MCF 10A (cell line): ENCODE results near the gene NLRC5. TPM values are rescaled to one million over a fixed set of nuclear protein-coding genes. Genes with fewer than 3 reads are reported as not detected.

Experiments
- BruUV-seq: library from RNA; stranded (reverse); fragments of 400-500 nt; replicated peaks from 2 replicates; lab custom pipeline; 2021; lab: Mats Ljungman, UMichigan
- CTCF ChIA-PET: fragments of 300-600 bp; sonication (Branson Sonifier 250); formaldehyde crosslinking; extraction: SDS; loops from one replicate; lab custom pipeline; 2021; ENCODE audit warnings: antibody characterized with exemption, inconsistent platforms; lab: Yijun Ruan, JAX
- POLR2A ChIA-PET: fragments of 300-600, 350-650 bp; sonication (Branson Sonifier 250); formaldehyde crosslinking; extraction: SDS; loops from one replicate; lab custom pipeline; 2020; ENCODE audit warnings: antibody characterized with exemption, inconsistent platforms; lab: Yijun Ruan, JAX
- DNase-seq: peaks from one replicate; pipeline ENCODE4 v3.0.0-alpha.2; 2018; ENCODE audit not compliant: unreplicated experiment
- H3K27ac Mint-ChIP-seq: one replicate; pipeline ENCODE4 v1.8.0; 2022; ENCODE audit warnings: mild to moderate bottlenecking, low read depth, mixed read lengths; ENCODE audit not compliant: unreplicated experiment
- H3K27me3 Mint-ChIP-seq: one replicate; pipeline ENCODE4 v1.8.0; 2022; ENCODE audit warnings: mixed read lengths; ENCODE audit not compliant: insufficient read depth, unreplicated experiment
- H3K36me3 Mint-ChIP-seq: one replicate; pipeline ENCODE4 v1.8.0; 2022; ENCODE audit warnings: mild to moderate bottlenecking, moderate library complexity, mixed read lengths; ENCODE audit not compliant: insufficient read depth, unreplicated experiment
- H3K4me1 Mint-ChIP-seq: one replicate; pipeline ENCODE4 v1.8.0; 2022; ENCODE audit warnings: mixed read lengths; ENCODE audit not compliant: insufficient read depth, unreplicated experiment
- H3K4me3 Mint-ChIP-seq: one replicate; pipeline ENCODE4 v1.8.0; 2022; ENCODE audit warnings: mild to moderate bottlenecking, moderate library complexity, mixed read lengths; ENCODE audit not compliant: unreplicated experiment
- H3K9me3 Mint-ChIP-seq: one replicate; pipeline ENCODE4 v1.8.0; 2022; ENCODE audit warnings: mixed read lengths; ENCODE audit not compliant: unreplicated experiment
- CTCF ChIP-seq: fragments of 200-600 bp; IDR thresholded peaks from one replicate; pipeline ENCODE4 v1.8.0; 2022; ENCODE audit warnings: antibody characterized with exemption, mild to moderate bottlenecking; ENCODE audit not compliant: unreplicated experiment
- intact Hi-C: fragments of 100-400 bp; cut with micrococcal nuclease; formaldehyde crosslinking; loops from 2 replicates; pipeline ENCODE4 v1.14.1; 2022
- total RNA-seq: library from RNA; stranded (reverse); gene quantifications from 2 replicates; pipeline ENCODE4 v1.2.3, GENCODE V29; 2022

NLRC5 gene
- total RNA-seq, 1 experiment from 2014 or later: 8.0 TPM

GRCh38 chr16:57115514-57116182, 126.3 kb downstream of the NLRC5 start:
- no peak overlapping the region for H3K27ac Mint-ChIP-seq

GRCh38 chr16:57118461-57119084, 129.2 kb downstream of the NLRC5 start:
- DNase-seq: no peak
- CTCF ChIA-PET: interaction anchor here (0.6 to 1.5 kb wide), 4 partner anchors 26 to 677 kb away, joined by 3 to 6 read pairs (median 4); partner anchors contain the start of gene CPNE2

More at GRCh38 chr16:57115514-57116182, 126.3 kb downstream of the NLRC5 start:
- no peak overlapping the region for H3K4me3 Mint-ChIP-seq
- BruUV-seq: no TSS peak
- intact Hi-C loops: no loop called here
- no peak for TF ChIP-seq CTCF
- H3K27me3 Mint-ChIP-seq: no peaks in the 10 kb centered on the region
- POLR2A ChIA-PET: no interaction called here
- H3K36me3 Mint-ChIP-seq: peaks cover 2% of the 10 kb centered on the region
- CTCF ChIA-PET: interaction anchor here (0.5 kb wide), 1 partner anchor 23 kb away, joined by 3 read pairs; the partner anchor contains the start of gene CPNE2
- DNase-seq: no peak
- peaks cover 11% of the 10 kb centered on the region for H3K4me1 Mint-ChIP-seq
- H3K9me3 Mint-ChIP-seq: no peaks in the 10 kb centered on the region

GRCh38 chr16:57123216-57123973, 134.0 kb downstream of the NLRC5 start:
- TF ChIP-seq CTCF: no peak
- CTCF ChIA-PET: interaction anchor here (0.7 to 0.9 kb wide), 2 partner anchors 38 to 81 kb away, joined by 3 to 5 read pairs; no protein-coding TSS in a partner anchor
- POLR2A ChIA-PET: no interaction called here
- no peak for DNase-seq
- BruUV-seq: no TSS peak
- Mint-ChIP-seq H3K4me3 (no peak overlapping the region), H3K4me1 (peaks cover 3% of the 10 kb centered on the region), H3K36me3 (peaks cover 6% of the 10 kb centered on the region), H3K27ac (no peak overlapping the region), H3K27me3 (no peaks in the 10 kb centered on the region), H3K9me3 (no peaks in the 10 kb centered on the region)
- intact Hi-C loops: no loop called here

More at GRCh38 chr16:57118461-57119084, 129.2 kb downstream of the NLRC5 start:
- TF ChIP-seq CTCF: no peak
- POLR2A ChIA-PET: no interaction called here
- Mint-ChIP-seq H3K36me3 (peaks cover 6% of the 10 kb centered on the region), H3K4me1 (peaks cover 11% of the 10 kb centered on the region), H3K4me3 (no peak overlapping the region), H3K9me3 (no peaks in the 10 kb centered on the region), H3K27ac (no peak overlapping the region), H3K27me3 (no peaks in the 10 kb centered on the region)
- BruUV-seq: no TSS peak
- intact Hi-C loops: no loop called here
